Osteocyte (in vitro differentiated cells): ENCODE measurements around the gene CLIC4. TPM values are rescaled to one million over a fixed set of nuclear protein-coding genes. Genes with fewer than 3 reads are reported as not detected.

Source experiments
- DNase-seq: peaks from one replicate; pipeline ENCODE4 v3.0.0; 2021; ENCODE audit warnings: mixed read lengths; ENCODE audit not compliant: unreplicated experiment; ENCODE audit errors: extremely low spot score
- H3K27ac Mint-ChIP-seq: one replicate; pipeline ENCODE4 v1.8.0; 2021; ENCODE audit warnings: mild to moderate bottlenecking, mixed read lengths; ENCODE audit not compliant: unreplicated experiment
- H3K27me3 Mint-ChIP-seq: one replicate; pipeline ENCODE4 v1.8.0; 2021; ENCODE audit warnings: mixed read lengths; ENCODE audit not compliant: unreplicated experiment
- H3K36me3 Mint-ChIP-seq: one replicate; pipeline ENCODE4 v1.8.0; 2021; ENCODE audit warnings: mixed read lengths; ENCODE audit not compliant: unreplicated experiment
- H3K4me1 Mint-ChIP-seq: one replicate; pipeline ENCODE4 v1.8.0; 2021; ENCODE audit warnings: mixed read lengths; ENCODE audit not compliant: unreplicated experiment
- H3K4me3 Mint-ChIP-seq: one replicate; pipeline ENCODE4 v1.8.0; 2021; ENCODE audit warnings: mild to moderate bottlenecking, moderate library complexity, mixed read lengths; ENCODE audit not compliant: unreplicated experiment
- H3K9me3 Mint-ChIP-seq: one replicate; pipeline ENCODE4 v1.8.0; 2021; ENCODE audit warnings: mixed read lengths; ENCODE audit not compliant: unreplicated experiment
- total RNA-seq: library from RNA; stranded (reverse); gene quantifications from 2 replicates; pipeline ENCODE4 v1.2.1, GENCODE V29; 2021
- TF ChIP-seq, protein P1 (sequence below): fragments of 200-600 bp; sonication (generic); IDR thresholded peaks from 2 replicates; pipeline ENCODE4 v1.5.0; 2021; ENCODE audit warnings: antibody characterized with exemption, mild to moderate bottlenecking, moderate library complexity

CLIC4 gene
- total RNA-seq, 1 donor from 2014 or later = 370 TPM

DNA sequence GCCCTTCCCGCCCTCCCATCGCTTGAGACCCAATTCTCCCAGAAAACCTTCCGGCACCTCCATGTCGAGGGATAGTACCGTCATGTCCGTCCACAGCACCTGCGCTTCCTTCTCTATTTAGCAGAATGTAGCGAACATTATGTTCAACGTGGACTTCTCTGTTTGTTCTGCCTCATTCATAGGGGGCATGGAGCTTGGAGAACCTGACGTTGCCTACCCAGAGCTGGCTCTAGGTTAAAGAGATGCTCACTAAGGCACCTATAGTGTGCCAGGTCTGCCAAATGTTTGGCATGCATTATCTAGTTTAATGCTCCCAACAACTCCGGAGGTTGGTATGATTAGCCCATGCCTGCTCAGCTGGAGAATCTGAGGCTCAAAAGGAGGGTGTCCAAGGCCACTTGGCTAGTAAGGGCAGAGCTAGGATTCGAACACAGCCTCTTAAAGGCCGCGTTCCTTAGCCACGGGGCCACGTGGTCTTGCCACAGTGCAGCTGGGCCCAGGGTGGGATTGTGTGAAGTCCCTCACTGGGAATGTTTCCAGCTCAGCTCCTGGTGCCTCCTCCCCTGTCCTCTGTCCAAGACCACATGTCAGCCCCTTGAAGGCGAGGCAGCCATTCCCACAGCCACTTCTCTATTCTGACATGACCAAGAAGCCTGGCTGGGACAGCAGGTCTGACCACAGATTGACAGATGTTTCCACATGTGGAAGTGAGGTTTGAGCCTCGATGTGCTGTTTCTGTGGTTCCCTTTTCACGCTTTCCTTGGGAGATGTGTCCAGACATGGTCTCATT is 127.0 kb downstream of the CLIC4 start:
- Mint-ChIP-seq H3K9me3 (no peaks in the 10 kb centered on the region), H3K36me3 (no peaks in the 10 kb centered on the region), H3K4me3 (no peak overlapping the region), H3K27me3 (peaks cover 13% of the 10 kb centered on the region), H3K27ac (no peak overlapping the region), H3K4me1 (no peaks in the 10 kb centered on the region)
- peak; percentile 32 for DNase-seq
- TF ChIP-seq, protein P1, sequence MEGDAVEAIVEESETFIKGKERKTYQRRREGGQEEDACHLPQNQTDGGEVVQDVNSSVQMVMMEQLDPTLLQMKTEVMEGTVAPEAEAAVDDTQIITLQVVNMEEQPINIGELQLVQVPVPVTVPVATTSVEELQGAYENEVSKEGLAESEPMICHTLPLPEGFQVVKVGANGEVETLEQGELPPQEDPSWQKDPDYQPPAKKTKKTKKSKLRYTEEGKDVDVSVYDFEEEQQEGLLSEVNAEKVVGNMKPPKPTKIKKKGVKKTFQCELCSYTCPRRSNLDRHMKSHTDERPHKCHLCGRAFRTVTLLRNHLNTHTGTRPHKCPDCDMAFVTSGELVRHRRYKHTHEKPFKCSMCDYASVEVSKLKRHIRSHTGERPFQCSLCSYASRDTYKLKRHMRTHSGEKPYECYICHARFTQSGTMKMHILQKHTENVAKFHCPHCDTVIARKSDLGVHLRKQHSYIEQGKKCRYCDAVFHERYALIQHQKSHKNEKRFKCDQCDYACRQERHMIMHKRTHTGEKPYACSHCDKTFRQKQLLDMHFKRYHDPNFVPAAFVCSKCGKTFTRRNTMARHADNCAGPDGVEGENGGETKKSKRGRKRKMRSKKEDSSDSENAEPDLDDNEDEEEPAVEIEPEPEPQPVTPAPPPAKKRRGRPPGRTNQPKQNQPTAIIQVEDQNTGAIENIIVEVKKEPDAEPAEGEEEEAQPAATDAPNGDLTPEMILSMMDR = no peak

GRCh38 chr1:24873148-24873547 is 127.9 kb downstream of the CLIC4 start:
- DNase-seq = no peak
- no peaks in the 10 kb centered on the region for H3K4me1 Mint-ChIP-seq
- H3K4me3 Mint-ChIP-seq = no peak overlapping the region
- TF ChIP-seq, protein P1 = no peak
- H3K27ac Mint-ChIP-seq = no peak overlapping the region
- peaks cover 6% of the 10 kb centered on the region for H3K27me3 Mint-ChIP-seq
- H3K9me3 Mint-ChIP-seq = no peaks in the 10 kb centered on the region
- H3K36me3 Mint-ChIP-seq = no peaks in the 10 kb centered on the region

DNA sequence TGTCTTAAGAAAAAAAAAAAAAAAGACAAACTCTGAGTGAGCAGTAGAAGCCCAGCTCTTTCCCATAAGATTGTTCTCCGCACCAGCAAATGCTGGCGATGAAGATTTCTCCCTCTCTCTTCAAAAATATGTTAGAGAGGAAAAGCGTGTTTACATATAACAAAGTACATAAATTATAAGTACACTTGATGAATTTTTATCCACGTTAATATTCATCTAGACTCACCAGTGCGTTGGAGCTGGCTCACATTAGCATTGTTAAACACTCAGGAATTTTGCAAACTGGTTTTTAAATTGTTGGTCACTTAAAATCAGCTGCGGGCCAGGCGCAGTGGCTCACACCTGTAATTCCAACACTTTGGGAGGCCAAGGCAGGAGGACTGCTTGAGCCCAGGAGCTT is 128.8 kb downstream of the CLIC4 start:
- no peak overlapping the region for H3K4me3 Mint-ChIP-seq
- no peaks in the 10 kb centered on the region for H3K36me3 Mint-ChIP-seq

DNA sequence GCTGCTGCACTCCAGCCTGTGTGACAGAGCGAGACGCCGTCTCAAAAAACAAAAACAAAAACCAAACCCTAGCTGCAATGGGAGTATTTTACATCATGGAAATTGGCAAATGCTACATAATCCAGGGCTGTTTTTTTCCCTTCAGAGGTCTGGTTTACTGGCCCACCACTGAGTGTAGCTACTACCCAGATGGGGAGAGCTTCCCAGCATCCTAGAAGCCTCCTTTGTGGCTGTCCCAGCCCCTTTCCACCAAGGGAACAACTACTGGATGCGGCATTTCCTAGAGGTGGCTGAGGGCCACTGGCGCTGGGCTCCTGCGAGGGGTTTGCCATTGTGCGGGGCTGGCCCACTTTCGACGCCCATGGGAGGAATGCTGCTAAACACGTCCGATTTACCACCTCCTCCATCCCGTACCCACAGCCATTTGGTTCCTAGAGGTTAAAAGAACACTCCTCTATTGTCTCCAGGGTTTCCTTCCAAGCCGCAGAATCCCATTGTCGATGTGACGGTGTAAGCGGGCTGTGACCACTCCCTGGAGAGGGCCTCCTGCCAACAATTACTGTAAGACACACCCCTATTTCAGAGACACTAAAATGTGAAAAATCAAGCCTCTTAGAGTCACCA is 129.5 kb downstream of the CLIC4 start:
- H3K9me3 Mint-ChIP-seq = no peaks in the 10 kb centered on the region
- no peak overlapping the region for H3K27ac Mint-ChIP-seq
- H3K27me3 Mint-ChIP-seq = peaks cover 6% of the 10 kb centered on the region
- peak; percentile 66 for DNase-seq
- TF ChIP-seq, protein P1 = no peak
- no peak overlapping the region for H3K4me3 Mint-ChIP-seq
- peaks cover 4% of the 10 kb centered on the region for H3K4me1 Mint-ChIP-seq
- no peaks in the 10 kb centered on the region for H3K36me3 Mint-ChIP-seq

More for the DNA sequence above, 128.8 kb downstream of the CLIC4 start:
- Mint-ChIP-seq H3K27ac (no peak overlapping the region), H3K27me3 (peaks cover 6% of the 10 kb centered on the region), H3K4me1 (peaks cover 4% of the 10 kb centered on the region), H3K9me3 (no peaks in the 10 kb centered on the region)
- DNase-seq = no peak
- TF ChIP-seq, protein P1 = no peak

DNA sequence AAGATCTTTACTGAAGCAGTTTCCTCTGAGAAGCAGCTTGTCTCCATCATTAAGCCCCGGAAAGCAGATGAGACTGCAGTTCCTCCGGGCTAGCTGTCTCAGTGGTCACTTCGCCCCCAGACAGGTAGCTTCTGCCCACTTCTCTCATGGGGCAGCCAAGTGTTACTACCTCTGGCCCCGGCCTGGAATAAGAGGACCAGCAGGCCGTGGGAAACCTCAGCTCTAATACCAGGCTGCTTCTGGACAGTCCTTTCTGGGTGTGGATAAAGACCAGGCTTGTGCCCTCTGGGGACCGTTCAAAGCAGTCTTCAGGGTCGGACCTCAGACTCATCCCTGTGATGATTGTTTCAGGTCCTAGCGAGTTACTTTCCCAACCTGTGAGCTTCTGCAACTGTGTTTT is 130.0 kb downstream of the CLIC4 start:
- TF ChIP-seq, protein P1 = no peak
- Mint-ChIP-seq H3K27ac (no peak overlapping the region), H3K27me3 (peaks cover 12% of the 10 kb centered on the region), H3K9me3 (no peaks in the 10 kb centered on the region), H3K36me3 (no peaks in the 10 kb centered on the region), H3K4me1 (peaks cover 4% of the 10 kb centered on the region), H3K4me3 (no peak overlapping the region)
- DNase-seq = peak; percentile 64
